B cell (primary cell): ENCODE measurements around the gene RPS19. TPM values are rescaled to one million over a fixed set of nuclear protein-coding genes. Genes with fewer than 3 reads are reported as not detected.

Experiments
- ATAC-seq: fragments of 200-7000 bp; cut with Tn5 transposase; one replicate; pipeline ENCODE4 v1.10.0; 2021; ENCODE audit warnings: low read depth, mild to moderate bottlenecking, moderate number of reproducible peaks, moderate library complexity
- CTCF ChIA-PET: fragments of 350-600 bp; sonication (Branson Sonifier 250); formaldehyde crosslinking; loops from one replicate; lab custom pipeline; 2021; ENCODE audit warnings: antibody characterized with exemption, inconsistent platforms; lab: Charles Lee
- POLR2A ChIA-PET: fragments of 350-600 bp; sonication (Branson Sonifier 250); formaldehyde crosslinking; loops from one replicate; lab custom pipeline; 2021; ENCODE audit warnings: antibody characterized with exemption; lab: Charles Lee
- DNase-seq: peaks from one replicate; pipeline ENCODE4 v3.0.0; 2013
- H2AFZ ChIP-seq: 2 replicates; pipeline ENCODE4 v1.6.1; 2012; ENCODE audit warnings: mild to moderate bottlenecking, low read depth, low read length; ENCODE audit not compliant: insufficient read depth, poor library complexity, severe bottlenecking
- H3K27ac ChIP-seq, 2 donors: 1 replicate in 1 of 2; 2 replicates in 1 of 2; pipeline ENCODE4 v1.5.1; 2012 to 2013; ENCODE audit warnings: low read length in 2 of 2, mild to moderate bottlenecking in 2 of 2, moderate library complexity in 1 of 2
- H3K27me3 ChIP-seq, 4 experiments: fragments of 200-600 bp in 1 of 4; sonication (generic) in 1 of 4; replicated peaks in 1 of 4; 1 replicate in 2 of 4; 2 replicates in 2 of 4; pipeline versions ENCODE4 v1.6.1 to v1.7.0; 2013 to 2016; ENCODE audit warnings: low read length in 3 of 4, mild to moderate bottlenecking in 2 of 4, mixed read lengths in 1 of 4, moderate library complexity in 1 of 4; ENCODE audit not compliant: insufficient read depth in 4 of 4, control insufficient read depth in 3 of 4; ENCODE audit errors: control extremely low read depth in 1 of 4
- H3K36me3 ChIP-seq, 2 experiments: replicated peaks in 1 of 2; 1 replicate in 1 of 2; 2 replicates in 1 of 2; pipeline versions ENCODE4 v1.6.1 to v1.7.1; 2013; ENCODE audit warnings: low read length in 1 of 2; ENCODE audit not compliant: insufficient read depth in 2 of 2, control insufficient read depth in 1 of 2; ENCODE audit errors: control extremely low read depth in 1 of 2, extremely low read depth in 1 of 2
- H3K4me1 ChIP-seq, 2 donors: fragments of 200-600 bp in 1 of 2; sonication (generic) in 1 of 2; 1 replicate in 1 of 2; 2 replicates in 1 of 2; pipeline versions ENCODE4 v1.5.1 to v1.6.1; 2013 to 2017; ENCODE audit warnings: low read length in 2 of 2; ENCODE audit not compliant: control insufficient read depth in 2 of 2, insufficient read depth in 2 of 2
- H3K4me2 ChIP-seq: replicated peaks from 2 replicates; pipeline ENCODE3; 2012; ENCODE audit warnings: mild to moderate bottlenecking, low read depth, low read length; ENCODE audit not compliant: poor library complexity, severe bottlenecking
- H3K4me3 ChIP-seq, 5 experiments: fragments of 200-600 bp in 1 of 5; sonication (generic) in 1 of 5; 1 replicate in 3 of 5; 2 replicates in 2 of 5; pipeline versions ENCODE4 v1.5.1 to v1.7.0; 2011 to 2016; ENCODE audit warnings: low read length in 4 of 5, mild to moderate bottlenecking in 4 of 5, low read depth in 2 of 5, control low read depth in 1 of 5, moderate library complexity in 1 of 5; ENCODE audit not compliant: insufficient read depth in 1 of 5; ENCODE audit errors: control extremely low read depth in 1 of 5, extremely low read depth in 1 of 5
- H3K79me2 ChIP-seq: fragments of 200-600 bp; sonication (generic); one replicate; pipeline ENCODE4 v1.6.0; 2016; ENCODE audit warnings: low read length; ENCODE audit not compliant: control insufficient read depth, insufficient read depth
- H3K9ac ChIP-seq: fragments of 200-600 bp; sonication (generic); 2 replicates; pipeline ENCODE4 v1.6.1; 2017; ENCODE audit warnings: mild to moderate bottlenecking, low read length, moderate library complexity
- H3K9me3 ChIP-seq, 3 donors: one replicate each; pipeline versions ENCODE4 v1.6.1 to v1.7.1; 2013; ENCODE audit warnings: low read length in 2 of 3; ENCODE audit not compliant: control insufficient read depth in 2 of 3, insufficient read depth in 1 of 3; ENCODE audit errors: control extremely low read depth in 1 of 3
- H4K20me1 ChIP-seq: 2 replicates; pipeline ENCODE4 v1.6.0; 2012; ENCODE audit warnings: mild to moderate bottlenecking, low read length; ENCODE audit not compliant: insufficient read depth, control insufficient read depth, poor library complexity, severe bottlenecking
- H3K27ac Mint-ChIP-seq: one replicate; pipeline ENCODE4 v1.8.0; 2021; ENCODE audit warnings: mixed read lengths
- H3K27me3 Mint-ChIP-seq: one replicate; pipeline ENCODE4 v1.8.0; 2021; ENCODE audit warnings: mixed read lengths
- H3K4me1 Mint-ChIP-seq: one replicate; pipeline ENCODE4 v1.8.0; 2021; ENCODE audit warnings: mixed read lengths
- H3K4me3 Mint-ChIP-seq: one replicate; pipeline ENCODE4 v1.8.0; 2021; ENCODE audit warnings: mixed read lengths
- H3K9me3 Mint-ChIP-seq: one replicate; pipeline ENCODE4 v1.8.0; 2022; ENCODE audit warnings: mixed read lengths; ENCODE audit not compliant: insufficient read depth
- EZH2 ChIP-seq: IDR thresholded peaks from 2 replicates; pipeline ENCODE4 v1.6.1; 2012; ENCODE audit warnings: borderline replicate concordance, low read depth, mild to moderate bottlenecking, moderate library complexity, low read length; ENCODE audit not compliant: insufficient read depth, poor library complexity, severe bottlenecking
- WGBS: methylation state at CpG from one replicate; pipeline ENCODE4 v1.1.5; 2013; ENCODE audit warnings: missing lambda C conversion rate; ENCODE audit not compliant: insufficient coverage; 5-methylcytosine and 5-hydroxymethylcytosine counted together
- intact Hi-C: fragments of 100-400 bp; cut with micrococcal nuclease; formaldehyde crosslinking; loops from one replicate; pipeline ENCODE4 v1.10.0; 2022
- polyA plus RNA-seq: library from polyadenylated mRNA; depleted of rRNA; stranded (reverse); fragments of >200 nt; gene quantifications from 2 replicates; pipeline ENCODE4 v1.2.3, GENCODE V29; 2012
- total RNA-seq, 2 donors: library from RNA; stranded (reverse); fragments of 120-200 nt in 1 of 2; gene quantifications; 1 replicate in 1 of 2; 2 replicates in 1 of 2; pipeline versions ENCODE4 v1.2.3 to v1.2.4, GENCODE V29; 2013 to 2022
- TF ChIP-seq, protein P1 (sequence below): fragments of 200-600 bp; IDR thresholded peaks from one replicate; pipeline ENCODE4 v1.8.0; 2022; ENCODE audit warnings: antibody characterized with exemption, mild to moderate bottlenecking

Gene RPS19
- total and polyA plus RNA-seq, 2 donors (not counting 1 experiment from before 2014, with no cell fraction given): 3,322 to 9,144 TPM

DNA sequence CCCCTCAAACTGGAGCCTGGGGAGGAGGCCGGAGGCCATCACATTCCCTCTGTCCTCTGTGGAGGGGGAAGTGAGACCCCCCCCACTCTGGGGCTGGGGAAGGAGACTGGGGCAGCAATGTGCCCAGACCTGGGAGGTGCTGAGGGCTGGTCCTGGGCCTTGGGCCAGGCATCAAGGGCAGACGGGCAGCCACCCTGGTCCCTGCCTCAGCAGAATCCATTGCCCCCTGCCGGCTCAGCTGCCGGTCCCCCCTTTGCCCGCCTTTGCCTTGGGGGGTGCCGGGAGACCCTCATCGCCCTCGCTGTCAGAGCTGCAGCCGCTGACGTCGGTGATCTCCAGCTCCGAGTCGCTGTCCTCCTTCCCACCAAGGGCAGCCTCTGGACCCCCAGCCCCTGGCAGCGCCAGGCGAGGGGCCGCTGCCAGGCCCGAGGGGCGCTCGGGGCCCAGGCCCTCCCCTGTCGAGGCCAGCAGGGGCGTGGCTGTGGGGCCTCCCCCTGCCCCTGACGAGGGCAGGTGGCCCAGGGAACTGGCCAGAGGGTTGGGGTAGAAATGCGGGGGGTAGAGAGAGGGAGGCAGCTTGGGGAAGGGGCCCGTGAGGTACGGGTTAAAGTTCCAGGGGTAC, 48.0 kb downstream of the RPS19 start:
- TF ChIP-seq EZH2: no peak
- TF ChIP-seq, protein P1, sequence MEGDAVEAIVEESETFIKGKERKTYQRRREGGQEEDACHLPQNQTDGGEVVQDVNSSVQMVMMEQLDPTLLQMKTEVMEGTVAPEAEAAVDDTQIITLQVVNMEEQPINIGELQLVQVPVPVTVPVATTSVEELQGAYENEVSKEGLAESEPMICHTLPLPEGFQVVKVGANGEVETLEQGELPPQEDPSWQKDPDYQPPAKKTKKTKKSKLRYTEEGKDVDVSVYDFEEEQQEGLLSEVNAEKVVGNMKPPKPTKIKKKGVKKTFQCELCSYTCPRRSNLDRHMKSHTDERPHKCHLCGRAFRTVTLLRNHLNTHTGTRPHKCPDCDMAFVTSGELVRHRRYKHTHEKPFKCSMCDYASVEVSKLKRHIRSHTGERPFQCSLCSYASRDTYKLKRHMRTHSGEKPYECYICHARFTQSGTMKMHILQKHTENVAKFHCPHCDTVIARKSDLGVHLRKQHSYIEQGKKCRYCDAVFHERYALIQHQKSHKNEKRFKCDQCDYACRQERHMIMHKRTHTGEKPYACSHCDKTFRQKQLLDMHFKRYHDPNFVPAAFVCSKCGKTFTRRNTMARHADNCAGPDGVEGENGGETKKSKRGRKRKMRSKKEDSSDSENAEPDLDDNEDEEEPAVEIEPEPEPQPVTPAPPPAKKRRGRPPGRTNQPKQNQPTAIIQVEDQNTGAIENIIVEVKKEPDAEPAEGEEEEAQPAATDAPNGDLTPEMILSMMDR: no peak
- no peak overlapping the region for H3K27ac ChIP-seq
- no peak overlapping the region for H3K4me2 ChIP-seq
- Mint-ChIP-seq H3K4me3 (no peak overlapping the region), H3K27me3 (peaks cover 10% of the 10 kb centered on the region), H3K4me1 (peaks cover 27% of the 10 kb centered on the region), H3K9me3 (no peaks in the 10 kb centered on the region), H3K27ac (no peak overlapping the region)
- intact Hi-C loops: no loop called here
- ChIA-PET POLR2A (interaction anchor here (0.6 to 1.0 kb wide), 2 partner anchors 9 to 20 kb away, joined by 3 to 7 read pairs; no protein-coding TSS in a partner anchor), CTCF (interaction anchor here (1.5 kb wide), 1 partner anchor 45 kb away, joined by 3 read pairs; no protein-coding TSS in a partner anchor)
- 94% methylated on average over 24 of the region's 25 CpGs for WGBS
- ATAC-seq: no peak
- no peak overlapping the region for H3K9ac ChIP-seq
- DNase-seq: no peak
- peaks cover 84% of the 10 kb centered on the region for H4K20me1 ChIP-seq
- H3K27me3 ChIP-seq: peaks cover 0 to 13% (median 5%) of the 10 kb centered on the region in 4 experiments
- H3K4me3 ChIP-seq: no peak overlapping the region
- no peak overlapping the region for H2AFZ ChIP-seq
- peaks cover 0 to 43% of the 10 kb centered on the region in 2 experiments for H3K36me3 ChIP-seq
- H3K4me1 ChIP-seq: peaks cover 14 to 17% of the 10 kb centered on the region in 2 donors
- peaks cover 7% of the 10 kb centered on the region for H3K79me2 ChIP-seq
- H3K9me3 ChIP-seq: peaks cover 0 to 4% (median 0%) of the 10 kb centered on the region in 3 donors
